Measurements from ENCODE around the gene COL13A1.

- TF ChIP-seq CTCF (IDR thresholded peaks at IDR 0.05 in 2 of 3, conservative IDR thresholded peaks at IDR 0.05 in 1 of 3; ENCODE audit: borderline replicate concordance in 1 of 3, insufficient read depth in 1 of 3, low read depth in 2 of 3, low read length in 2 of 3): peak; percentile 27 to 57 (median 45); a peak in 4 of 6 replicates
- no peak for TF ChIP-seq MAX (IDR thresholded peaks at IDR 0.05)
- no peak for TF ChIP-seq REST (IDR thresholded peaks at IDR 0.05; ENCODE audit: low read depth)
- TF ChIP-seq EZH2 (IDR thresholded peaks at IDR 0.05): no peak
- no peak for TF ChIP-seq YY1 (IDR thresholded peaks at IDR 0.05; ENCODE audit: extremely low read depth, insufficient replicate concordance, low read depth, low read length)
- no peak for TF ChIP-seq POLR2A (IDR thresholded peaks at IDR 0.05; ENCODE audit: borderline replicate concordance, extremely low read depth, insufficient read depth, insufficient read length)
- TF ChIP-seq ELF1 (IDR thresholded peaks at IDR 0.05; ENCODE audit: borderline replicate concordance, low read depth): no peak
- no peak for TF ChIP-seq POLR2AphosphoS5 (IDR thresholded peaks at IDR 0.05; ENCODE audit: low read depth, low read length)
- no peak for TF ChIP-seq TCF7L2 (IDR thresholded peaks at IDR 0.05; ENCODE audit: borderline replicate concordance, extremely low read depth, insufficient read depth, insufficient read length)
- no peak for TF ChIP-seq ZNF274 (IDR thresholded peaks at IDR 0.05; ENCODE audit: low read depth, low read length)
- TF ChIP-seq SP1 (IDR thresholded peaks at IDR 0.05; ENCODE audit: low read depth): no peak
- no peak for TF ChIP-seq ZBTB33 (IDR thresholded peaks at IDR 0.05; ENCODE audit: extremely low read depth, insufficient replicate concordance, low read length)
Observed at GRCh38 chr10:69960988-69961880, 159.5 kb downstream of the COL13A1 start.
